GM12878 (cell line): Measurements from ENCODE around the gene MAST4. TPM values are rescaled to one million over a fixed set of nuclear protein-coding genes. Genes with fewer than 3 reads are reported as not detected.

Experiments
- ATAC-seq: fragments of 200-7000 bp; cut with Tn5 transposase; 3 replicates; pipeline ENCODE4 v1.9.1; 2020; ENCODE audit warnings: mild to moderate bottlenecking, moderate library complexity
- BruUV-seq: library from RNA; stranded (reverse); fragments of 400-500 nt; replicated peaks from 2 replicates; lab custom pipeline; 2021; lab: Mats Ljungman, UMichigan
- CTCF ChIA-PET: fragments of 300-600 bp; sonication (Branson Sonifier 250); formaldehyde crosslinking; extraction: SDS; loops from one replicate; lab custom pipeline; 2021; ENCODE audit warnings: inconsistent platforms; lab: Yijun Ruan, JAX
- POLR2A ChIA-PET: fragments of 350-600 bp; formaldehyde crosslinking; extraction: SDS; loops from one replicate; lab custom pipeline; 2021; ENCODE audit warnings: inconsistent platforms; lab: Charles Lee
- RAD21 ChIA-PET: fragments of 300-600 bp; sonication (Branson Sonifier 250); formaldehyde crosslinking; loops from one replicate; lab custom pipeline; 2023; ENCODE audit warnings: antibody characterized with exemption; ENCODE audit not compliant: unreplicated experiment; lab: Charles Lee
- SMC1A ChIA-PET: fragments of 300-600 bp; sonication (Branson Sonifier 250); formaldehyde crosslinking; loops from one replicate; lab custom pipeline; 2023; ENCODE audit not compliant: unreplicated experiment, uncharacterized antibody; lab: Charles Lee
- DNase-seq: peaks from one replicate; pipeline ENCODE4 v3.0.0-alpha.2; 2011; ENCODE audit warnings: low read depth, low spot score
- FAIRE-seq: peaks from 3 replicates; lab custom pipeline; 2011; peaks lifted over from hg19 to GRCh38; lab: Jason Lieb, UNC
- H2AFZ ChIP-seq: 2 replicates; pipeline ENCODE4 v1.6.0; 2011; ENCODE audit warnings: low read depth, low read length, control low read depth; ENCODE audit not compliant: control insufficient read depth
- H3K27ac ChIP-seq: 2 replicates; pipeline ENCODE4 v1.5.1; 2011; ENCODE audit warnings: control low read depth; ENCODE audit not compliant: control insufficient read depth, insufficient read depth
- H3K27me3 ChIP-seq, 2 experiments: replicated peaks in 1 of 2; 2 replicates each; pipeline versions ENCODE4 v1.6.0 to v1.6.1; 2011; ENCODE audit warnings: low read length in 1 of 2; ENCODE audit not compliant: control insufficient read depth in 2 of 2, insufficient read depth in 2 of 2
- H3K36me3 ChIP-seq, 2 experiments: 2 replicates each; pipeline ENCODE4 v1.5.1; 2011; ENCODE audit warnings: low read length in 1 of 2; ENCODE audit not compliant: control insufficient read depth in 2 of 2, insufficient read depth in 2 of 2
- H3K4me1 ChIP-seq: 2 replicates; pipeline ENCODE4 v1.6.1; 2011; ENCODE audit warnings: mild to moderate bottlenecking, low read length, moderate library complexity, mixed read lengths; ENCODE audit not compliant: control insufficient read depth, insufficient read depth
- H3K4me2 ChIP-seq: 2 replicates; pipeline ENCODE4 v1.6.0; 2011; ENCODE audit warnings: control low read depth; ENCODE audit not compliant: control insufficient read depth, insufficient read depth
- H3K4me3 ChIP-seq: fragments of 200-600 bp; sonication (generic); 2 replicates; pipeline ENCODE4 v1.5.1; 2016
- H3K79me2 ChIP-seq: 2 replicates; pipeline ENCODE4 v1.6.0; 2011; ENCODE audit warnings: low read length; ENCODE audit not compliant: control insufficient read depth, insufficient read depth
- H3K9ac ChIP-seq: 2 replicates; pipeline ENCODE4 v1.8.0; 2011; ENCODE audit warnings: low read length, control low read depth, mixed read lengths; ENCODE audit not compliant: control insufficient read depth, insufficient read depth
- H3K9me3 ChIP-seq: replicated peaks from 3 replicates; pipeline ENCODE4 v1.5.1; 2011; ENCODE audit warnings: mild to moderate bottlenecking, low read length; ENCODE audit not compliant: control insufficient read depth, insufficient read depth
- H4K20me1 ChIP-seq: 2 replicates; pipeline ENCODE4 v1.6.0; 2011; ENCODE audit not compliant: control insufficient read depth, insufficient read depth
- BHLHE40 ChIP-seq, 2 experiments: fragments of 450-650 bp in 1 of 2; IDR thresholded peaks; 2 replicates each; pipeline ENCODE4 v1.6.1; 2011 to 2017; ENCODE audit warnings: low read depth in 2 of 2, borderline replicate concordance in 1 of 2, improper control_type of control experiment in 1 of 2, low read length in 1 of 2, mild to moderate bottlenecking in 1 of 2
- BRCA1 ChIP-seq: IDR thresholded peaks from 2 replicates; pipeline ENCODE4 v1.6.1; 2011; ENCODE audit warnings: low read depth, low read length, improper control_type of control experiment
- CHD4 ChIP-seq: fragments of 200-600 bp; sonication (generic); IDR thresholded peaks from 2 replicates; pipeline ENCODE4 v1.6.1; 2016; ENCODE audit warnings: mild to moderate bottlenecking
- ETV6 ChIP-seq, 2 experiments: fragments of 450-650 bp in 1 of 2; IDR thresholded peaks in 1 of 2; conservative IDR thresholded peaks in 1 of 2; 2 replicates each; pipeline ENCODE4 v1.6.1; 2014; ENCODE audit warnings: antibody characterized with exemption in 1 of 2, borderline replicate concordance in 1 of 2, low read depth in 1 of 2, mild to moderate bottlenecking in 1 of 2, moderate library complexity in 1 of 2
- GATAD2B ChIP-seq: fragments of 450-650 bp; conservative IDR thresholded peaks from 2 replicates; pipeline ENCODE4 v1.6.1; 2017; ENCODE audit warnings: low read depth, mild to moderate bottlenecking, moderate library complexity
- IKZF1 ChIP-seq: fragments of 450-650 bp; conservative IDR thresholded peaks from 2 replicates; pipeline ENCODE4 v1.6.1; 2017; ENCODE audit warnings: antibody characterized with exemption, mild to moderate bottlenecking
- MAX ChIP-seq: IDR thresholded peaks from 2 replicates; pipeline ENCODE4 v1.6.1; 2012; ENCODE audit warnings: low read depth, low read length, improper control_type of control experiment
- MEF2B ChIP-seq: fragments of 450-650 bp; IDR thresholded peaks from 2 replicates; pipeline ENCODE4 v1.6.1; 2018; ENCODE audit warnings: mild to moderate bottlenecking, moderate library complexity; ENCODE audit not compliant: partially characterized antibody, poor library complexity, severe bottlenecking
- MTA3 ChIP-seq: IDR thresholded peaks from 2 replicates; pipeline ENCODE4 v1.6.1; 2012; ENCODE audit warnings: low read length, inconsistent platforms, borderline replicate concordance
- MYC ChIP-seq: IDR thresholded peaks from 2 replicates; pipeline ENCODE4 v1.6.1; 2011; ENCODE audit warnings: mild to moderate bottlenecking, low read length, moderate library complexity, inconsistent platforms; ENCODE audit not compliant: insufficient read depth, insufficient replicate concordance, insufficient read length, severe bottlenecking
- NFYA ChIP-seq: IDR thresholded peaks from 2 replicates; pipeline ENCODE4 v1.6.1; 2011; ENCODE audit warnings: low read depth, mild to moderate bottlenecking, low read length, improper control_type of control experiment, borderline replicate concordance
- NRF1 ChIP-seq: conservative IDR thresholded peaks from 2 replicates; pipeline ENCODE4 v1.6.1; 2011; ENCODE audit warnings: mild to moderate bottlenecking, low read depth, low read length, improper control_type of control experiment
- POU2F2 ChIP-seq: IDR thresholded peaks from 3 replicates; pipeline ENCODE4 v1.6.1; 2011; ENCODE audit warnings: low read depth, mild to moderate bottlenecking, low read length, borderline replicate concordance
- RELB ChIP-seq: fragments of 450-650 bp; IDR thresholded peaks from 2 replicates; pipeline ENCODE4 v1.6.1; 2017; ENCODE audit warnings: low read depth, mild to moderate bottlenecking, moderate library complexity
- SMAD5 ChIP-seq: IDR thresholded peaks from 2 replicates; pipeline ENCODE4 v1.6.1; 2016; ENCODE audit warnings: antibody characterized with exemption, low read depth
- SRF ChIP-seq, 2 experiments: IDR thresholded peaks; 2 replicates each; pipeline ENCODE4 v1.6.1; 2011; ENCODE audit warnings: low read depth in 2 of 2, low read length in 2 of 2, mild to moderate bottlenecking in 1 of 2, moderate library complexity in 1 of 2
- STAT3 ChIP-seq: IDR thresholded peaks from 2 replicates; pipeline ENCODE4 v1.6.1; 2011; ENCODE audit warnings: low read depth, low read length, improper control_type of control experiment
- TBL1XR1 ChIP-seq: IDR thresholded peaks from 2 replicates; pipeline ENCODE4 v1.6.1; 2012; ENCODE audit warnings: low read depth, low read length, improper control_type of control experiment
- WGBS: methylation state at CpG from one replicate; pipeline ENCODE4 v1.1.6; 2016; ENCODE audit warnings: low lambda C conversion rate; ENCODE audit not compliant: insufficient replicate concordance, insufficient coverage; ENCODE audit errors: missing lambda C conversion rate; 5-methylcytosine and 5-hydroxymethylcytosine counted together
- in situ Hi-C: fragments of 300-500 bp; cut with MboI; formaldehyde crosslinking; loops from 9 replicates; pipeline ENCODE4 v1.14.3; 2018; ENCODE audit warnings: mixed read lengths
- intact Hi-C: fragments of 100-400 bp; cut with micrococcal nuclease; formaldehyde crosslinking; loops from one replicate; pipeline ENCODE4 v1.14.2; 2022; ENCODE audit not compliant: unreplicated experiment
- polyA plus RNA-seq, 11 experiments: library from polyadenylated mRNA; depleted of rRNA in 4 of 11; unstranded in 6 of 11; stranded (reverse) in 5 of 11; fragments of >200 nt; fragmentation: Nextera tagmentation in 4 of 11; fragmentation: Illumina TruSeq in 1 of 11; extraction: Ambion mirVana in 4 of 11; extraction: Trizol in 1 of 11; gene quantifications; 1 replicate in 1 of 11; 2 replicates in 10 of 11; pipeline versions ENCODE4 v1.2.1 to v1.2.3, GENCODE V29; 2011 to 2016; ENCODE audit warnings: inconsistent platforms in 2 of 11, missing spikeins in 2 of 11, low read depth in 1 of 11
- total RNA-seq, 4 experiments: library from RNA; depleted of rRNA in 3 of 4; stranded (reverse); fragments of >200 nt in 3 of 4; fragmentation: Illumina TruSeq in 1 of 4; extraction: Trizol in 1 of 4; gene quantifications; 2 replicates each; pipeline versions ENCODE4 v1.2.1 to v1.2.3, GENCODE V29; 2013 to 2021

Gene MAST4
- total and polyA plus RNA-seq, 10 of the 15 experiments (the other 5 are each of a cell fraction or from before 2014, with no cell fraction given) = 0.02 to 1.6 (median 0.29) TPM; not detected in 1

- H2AFZ ChIP-seq = no peak overlapping the region
- no peaks in the 10 kb centered on the region for H3K4me1 ChIP-seq
- in situ Hi-C loops = no loop called here
- ChIA-PET RAD21 (no interaction called here), POLR2A (no interaction called here), SMC1A (no interaction called here), CTCF (interaction anchor here (0.9 kb wide), 1 partner anchor 386 kb away, joined by 3 read pairs; no protein-coding TSS in a partner anchor)
- H3K4me2 ChIP-seq = no peak overlapping the region
- no peaks in the 10 kb centered on the region for H3K27me3 ChIP-seq
- H3K36me3 ChIP-seq = no peaks in the 10 kb centered on the region
- H3K27ac ChIP-seq = no peak overlapping the region
- no peaks in the 10 kb centered on the region; the same call in 1 of the 2 replicates for H4K20me1 ChIP-seq
- H3K79me2 ChIP-seq = no peaks in the 10 kb centered on the region
- BruUV-seq = no TSS peak
- DNase-seq (no peak), ATAC-seq (no peak), FAIRE-seq (no peak)
- no peaks in the 10 kb centered on the region for H3K9me3 ChIP-seq
- WGBS = 0% methylated on average over 2 of the region's 2 CpGs
- no peak for TF ChIP-seq SRF (IDR thresholded peaks at IDR 0.05; ENCODE audit: low read depth in 2 of 2, low read length in 2 of 2)
- no peak for TF ChIP-seq BHLHE40 (IDR thresholded peaks at IDR 0.05; ENCODE audit: borderline replicate concordance in 1 of 2, low read depth in 2 of 2, low read length in 1 of 2)
- no peak for TF ChIP-seq NRF1
- no peak for TF ChIP-seq MTA3
- no peak for TF ChIP-seq CHD4
- TF ChIP-seq IKZF1 = no peak
- no peak for TF ChIP-seq MEF2B
- TF ChIP-seq GATAD2B = no peak
- no peak for TF ChIP-seq STAT3
- intact Hi-C loops = no loop called here
- H3K4me3 ChIP-seq = no peak overlapping the region
- no peak overlapping the region for H3K9ac ChIP-seq
Measured at GRCh38 chr5:67047616-67048015, 451.4 kb downstream of the MAST4 start.

GRCh38 chr5:67050125-67050524, 453.9 kb downstream of the MAST4 start:
- intact Hi-C loops (no loop called here), in situ Hi-C loops (no loop called here)
- ChIA-PET RAD21 (no interaction called here), SMC1A (no interaction called here), POLR2A (no interaction called here), CTCF (no interaction called here)
- Histone ChIP-seq H4K20me1 (no peaks in the 10 kb centered on the region; the same call in 1 of the 2 replicates), H3K9ac (no peak overlapping the region), H3K36me3 (no peaks in the 10 kb centered on the region), H3K4me1 (no peaks in the 10 kb centered on the region), H3K27me3 (no peaks in the 10 kb centered on the region), H3K4me3 (no peak overlapping the region), H3K79me2 (no peaks in the 10 kb centered on the region), H2AFZ (no peak overlapping the region), H3K4me2 (no peak overlapping the region), H3K9me3 (no peaks in the 10 kb centered on the region), H3K27ac (no peak overlapping the region)
- WGBS = 31% methylated on average over 4 of the region's 4 CpGs
- no peak for DNase-seq
- ATAC-seq = no peak
- no TSS peak for BruUV-seq
- FAIRE-seq = no peak
- TF ChIP-seq RELB = no peak
- TF ChIP-seq BRCA1 = no peak
- TF ChIP-seq ETV6 (conservative IDR thresholded peaks at IDR 0.05 in 1 of 2, IDR thresholded peaks at IDR 0.05 in 1 of 2; ENCODE audit: borderline replicate concordance in 1 of 2, low read depth in 1 of 2) = no peak
- no peak for TF ChIP-seq MAX
- TF ChIP-seq TBL1XR1 = no peak
- no peak for TF ChIP-seq MYC
- no peak for TF ChIP-seq NFYA
- TF ChIP-seq POU2F2 = no peak
- no peak for TF ChIP-seq SMAD5
